ENCODE results near the gene TES. TPM values are rescaled to one million over a fixed set of nuclear protein-coding genes. Genes with fewer than 3 reads are reported as not detected.

TES gene
- total and polyA plus RNA-seq, 2 of the 13 experiments (the other 11 are each of a cell fraction or from before 2014, with no cell fraction given) = 21.6 to 23.0 TPM

DNA sequence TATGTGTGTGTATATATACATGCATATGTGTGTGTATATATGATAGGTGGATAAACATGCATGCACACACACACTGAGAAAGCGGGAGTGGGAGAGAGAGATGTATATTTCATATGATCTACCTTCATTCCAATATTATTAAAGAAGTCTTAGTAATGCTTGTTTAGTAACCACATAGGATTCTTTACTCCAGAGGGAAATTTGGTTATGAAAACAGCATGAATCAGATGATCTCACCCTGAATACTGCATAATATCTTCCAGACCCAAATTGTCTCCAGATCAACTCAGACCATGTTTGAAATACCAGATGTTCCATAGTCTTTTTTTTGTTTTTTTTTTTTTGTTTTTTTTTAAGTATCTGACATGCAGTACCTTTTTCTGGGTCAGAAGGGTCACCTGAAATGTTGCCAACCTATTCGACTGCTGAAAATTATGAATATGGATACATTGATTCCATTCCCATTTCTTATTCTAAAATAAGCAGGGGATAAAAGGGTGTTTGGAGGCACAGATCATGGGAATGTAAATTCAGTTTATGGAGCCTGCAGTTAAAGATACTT lies 17.4 kb downstream of the TES start:
- Histone ChIP-seq H3K4me3 (replicated peaks in 1 of 3; ENCODE audit: insufficient read depth in 1 of 3, low read depth in 2 of 3, low read length in 3 of 3) (no peak overlapping the region), H3K27me3 (ENCODE audit: control insufficient read depth in 1 of 2, insufficient read depth in 2 of 2, low read length in 2 of 2) (no peaks in the 10 kb centered on the region), H3K79me2 (ENCODE audit: insufficient read depth, low read length) (peaks cover 4% of the 10 kb centered on the region), H3K4me1 (ENCODE audit: insufficient read depth, low read length) (peaks cover 26% of the 10 kb centered on the region), H3K4me2 (ENCODE audit: low read depth, low read length) (no peak overlapping the region), H3K36me3 (replicated peaks in 1 of 2; ENCODE audit: control insufficient read depth in 1 of 2, insufficient read depth in 2 of 2, low read length in 2 of 2) (no peaks in the 10 kb centered on the region), H3K27ac (ENCODE audit: extremely low read length, insufficient read depth, low read length) (no peak overlapping the region), H2AFZ (ENCODE audit: low read length) (no peak overlapping the region), H3K9me3 (ENCODE audit: low read length) (no peaks in the 10 kb centered on the region), H4K20me1 (ENCODE audit: insufficient read depth, low read length) (no peaks in the 10 kb centered on the region), H3K9ac (ENCODE audit: insufficient read depth, low read depth, low read length) (no peak overlapping the region)
- ChIA-PET POLR2A (no interaction called here), CTCF (ENCODE audit: low intra/inter-chr PET ratio, low total read pairs) (no interaction called here)
- ATAC-seq (no peak), FAIRE-seq (no peak), DNase-seq (ENCODE audit: low spot score) (no peak)
- no TSS peak for BruUV-seq (replicated peaks)
- TF ChIP-seq SMC3 (IDR thresholded peaks at IDR 0.05; ENCODE audit: low read length) (no peak), ZNF879 (CRISPR knock-in tag; IDR thresholded peaks at IDR 0.05) (no peak), RFX1 (IDR thresholded peaks at IDR 0.05) (no peak), ZNF558 (CRISPR knock-in tag; IDR thresholded peaks at IDR 0.05; ENCODE audit: borderline replicate concordance) (no peak), SETDB1 (CRISPR knock-in tag; IDR thresholded peaks at IDR 0.05; ENCODE audit: borderline replicate concordance) (no peak), KDM2A (CRISPR knock-in tag; IDR thresholded peaks at IDR 0.05; ENCODE audit: borderline replicate concordance, low read depth) (no peak), CSRNP2 (CRISPR knock-in tag; conservative IDR thresholded peaks at IDR 0.05; ENCODE audit: low read depth) (no peak), FOXK2 (IDR thresholded peaks at IDR 0.05) (no peak), ZNF235 (CRISPR knock-in tag; IDR thresholded peaks at IDR 0.05; ENCODE audit: borderline replicate concordance) (no peak), NR3C1 (CRISPR knock-in tag; IDR thresholded peaks at IDR 0.05) (no peak), ZNF83 (CRISPR knock-in tag; IDR thresholded peaks at IDR 0.05; ENCODE audit: borderline replicate concordance) (no peak), TCF7 (IDR thresholded peaks at IDR 0.05; ENCODE audit: low read depth) (no peak), ZNF260 (CRISPR knock-in tag; IDR thresholded peaks at IDR 0.05; ENCODE audit: borderline replicate concordance, low read depth) (no peak), ADNP (CRISPR knock-in tag; IDR thresholded peaks at IDR 0.05) (no peak), BRCA1 (CRISPR knock-in tag; IDR thresholded peaks at IDR 0.05) (no peak), ETV5 (CRISPR knock-in tag; IDR thresholded peaks at IDR 0.05; ENCODE audit: borderline replicate concordance) (no peak)
- TF ChIP-seq, protein P1, sequence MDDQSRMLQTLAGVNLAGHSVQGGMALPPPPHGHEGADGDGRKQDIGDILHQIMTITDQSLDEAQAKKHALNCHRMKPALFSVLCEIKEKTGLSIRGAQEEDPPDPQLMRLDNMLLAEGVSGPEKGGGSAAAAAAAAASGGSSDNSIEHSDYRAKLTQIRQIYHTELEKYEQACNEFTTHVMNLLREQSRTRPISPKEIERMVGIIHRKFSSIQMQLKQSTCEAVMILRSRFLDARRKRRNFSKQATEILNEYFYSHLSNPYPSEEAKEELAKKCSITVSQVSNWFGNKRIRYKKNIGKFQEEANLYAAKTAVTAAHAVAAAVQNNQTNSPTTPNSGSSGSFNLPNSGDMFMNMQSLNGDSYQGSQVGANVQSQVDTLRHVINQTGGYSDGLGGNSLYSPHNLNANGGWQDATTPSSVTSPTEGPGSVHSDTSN (CRISPR knock-in tag; IDR thresholded peaks at IDR 0.05; ENCODE audit: borderline replicate concordance) = no peak
- in situ Hi-C loops (cut with HindIII; ENCODE audit: extremely low pct_ligation_motif_present, low pct_unique_long_range_greater_than_20kb) (no loop called here), intact Hi-C loops (cut with micrococcal nuclease; ENCODE audit: unreplicated experiment) (no loop called here)
- 49% methylated on average over 2 of the region's 2 CpGs for WGBS (ENCODE audit: low lambda C conversion rate)

Measured in HepG2 (cell line).